HepG2 (cell line): Measurements from ENCODE around the gene MFN2. TPM values are rescaled to one million over a fixed set of nuclear protein-coding genes. Genes with fewer than 3 reads are reported as not detected.
A peak's percentile ranks its signal among the peaks of the same experiment; 100 is the strongest.

Source experiments
- ATAC-seq: fragments of 200-7000 bp; cut with Tn5 transposase; 3 replicates; pipeline ENCODE4 v1.9.1; 2020; ENCODE audit warnings: mild to moderate bottlenecking, moderate library complexity
- BruUV-seq: library from RNA; stranded (reverse); fragments of 400-500 nt; replicated peaks from 2 replicates; lab custom pipeline; 2021; lab: Mats Ljungman, UMichigan
- CTCF ChIA-PET: fragments of 300-600 bp; formaldehyde crosslinking; extraction: SDS; loops from one replicate; lab custom pipeline; 2021; ENCODE audit warnings: low total read pairs, inconsistent platforms, low intra/inter-chr PET ratio; lab: Yijun Ruan, JAX
- POLR2A ChIA-PET: fragments of 350-600 bp; sonication (Branson Sonifier 250); formaldehyde crosslinking; loops from one replicate; lab custom pipeline; 2020; ENCODE audit warnings: antibody characterized with exemption, inconsistent platforms; lab: Yijun Ruan, JAX
- DNase-seq: peaks from one replicate; pipeline ENCODE4 v3.0.0-alpha.2; 2015; ENCODE audit warnings: low spot score
- FAIRE-seq: peaks from 3 replicates; lab custom pipeline; 2011; peaks lifted over from hg19 to GRCh38; lab: Jason Lieb, UNC
- H2AFZ ChIP-seq: one replicate; pipeline ENCODE4 v1.6.1; 2011; ENCODE audit warnings: low read length, inconsistent platforms
- H3K27ac ChIP-seq: fragments of 300-600 bp; 3 replicates; pipeline ENCODE4 v1.8.0; 2011; ENCODE audit warnings: mixed run types, mild to moderate bottlenecking, mixed read lengths, low read length, inconsistent platforms; ENCODE audit not compliant: insufficient read depth; ENCODE audit errors: extremely low read length
- H3K27me3 ChIP-seq, 2 experiments: fragments of 200-600 bp in 1 of 2; 2 replicates in 1 of 2; 3 replicates in 1 of 2; pipeline versions ENCODE4 v1.6.0 to v1.8.0; 2011; ENCODE audit warnings: low read length in 2 of 2, mild to moderate bottlenecking in 2 of 2, moderate library complexity in 2 of 2, inconsistent platforms in 1 of 2; ENCODE audit not compliant: insufficient read depth in 2 of 2, control insufficient read depth in 1 of 2
- H3K36me3 ChIP-seq, 2 experiments: fragments of 200-600 bp in 1 of 2; replicated peaks in 1 of 2; 2 replicates in 1 of 2; 3 replicates in 1 of 2; pipeline versions ENCODE4 v1.5.1 to v1.8.0; 2011; ENCODE audit warnings: low read length in 2 of 2, inconsistent platforms in 1 of 2; ENCODE audit not compliant: insufficient read depth in 2 of 2, control insufficient read depth in 1 of 2
- H3K4me1 ChIP-seq: 2 replicates; pipeline ENCODE4 v1.5.1; 2012; ENCODE audit warnings: low read length, inconsistent platforms; ENCODE audit not compliant: insufficient read depth
- H3K4me2 ChIP-seq: 2 replicates; pipeline ENCODE4 v1.6.0; 2011; ENCODE audit warnings: low read depth, low read length, inconsistent platforms
- H3K4me3 ChIP-seq, 3 experiments: fragments of 200-600 bp in 1 of 3; sonication (generic), shearing (Covaris generic) in 1 of 3; replicated peaks in 1 of 3; 2 replicates each; pipeline ENCODE4 v1.5.1; 2011 to 2016; ENCODE audit warnings: low read length in 3 of 3, inconsistent platforms in 2 of 3, low read depth in 2 of 3, mild to moderate bottlenecking in 2 of 3, control low read depth in 1 of 3, mixed read lengths in 1 of 3; ENCODE audit not compliant: insufficient read depth in 1 of 3
- H3K79me2 ChIP-seq: one replicate; pipeline ENCODE4 v1.6.1; 2011; ENCODE audit warnings: low read length, inconsistent platforms; ENCODE audit not compliant: insufficient read depth
- H3K9ac ChIP-seq: 2 replicates; pipeline ENCODE4 v1.6.0; 2011; ENCODE audit warnings: mild to moderate bottlenecking, low read depth, low read length, inconsistent platforms; ENCODE audit not compliant: insufficient read depth
- H3K9me3 ChIP-seq: 2 replicates; pipeline ENCODE4 v1.5.1; 2012; ENCODE audit warnings: mild to moderate bottlenecking, low read length
- H4K20me1 ChIP-seq: 2 replicates; pipeline ENCODE4 v1.6.0; 2011; ENCODE audit warnings: inconsistent platforms, mild to moderate bottlenecking, low read length, moderate library complexity; ENCODE audit not compliant: insufficient read depth
- KLF12 ChIP-seq: sonication (generic); formaldehyde crosslinking; IDR thresholded peaks from 2 replicates; pipeline ENCODE4 v1.4.0; 2020; ENCODE audit warnings: missing genetic modification reagents, borderline replicate concordance
- RFX1 ChIP-seq: fragments of 450-650 bp; IDR thresholded peaks from 2 replicates; pipeline ENCODE4 v1.6.1; 2017
- SMAD3 ChIP-seq: sonication (generic); formaldehyde crosslinking; IDR thresholded peaks from 2 replicates; pipeline ENCODE4 v1.4.0; 2020; ENCODE audit warnings: missing genetic modification reagents
- ZNF781 ChIP-seq: sonication (generic); formaldehyde crosslinking; IDR thresholded peaks from 2 replicates; pipeline ENCODE4 v1.5.1; 2020; ENCODE audit warnings: borderline replicate concordance, mild to moderate bottlenecking, missing genetic modification reagents; ENCODE audit errors: not compliant biosample characterization
- WGBS: methylation state at CpG from one replicate; pipeline ENCODE4 v1.1.6; 2017; ENCODE audit warnings: low lambda C conversion rate; 5-methylcytosine and 5-hydroxymethylcytosine counted together
- in situ Hi-C: cut with HindIII; loops from 2 replicates; pipeline ENCODE4 v1.10.0; 2017; ENCODE audit warnings: low pct_unique_long_range_greater_than_20kb; ENCODE audit not compliant: extremely low pct_ligation_motif_present
- intact Hi-C: fragments of 100-400 bp; cut with micrococcal nuclease; formaldehyde crosslinking; loops from one replicate; pipeline ENCODE4 v1.10.0; 2022; ENCODE audit not compliant: unreplicated experiment
- polyA plus RNA-seq, 8 experiments: library from polyadenylated mRNA; depleted of rRNA in 3 of 8; stranded (reverse) in 7 of 8; unstranded in 1 of 8; fragments of >200 nt; fragmentation: Illumina TruSeq in 4 of 8; extraction: Trizol in 4 of 8; gene quantifications; 2 replicates each; pipeline versions ENCODE4 v1.2.1 to v1.2.3, GENCODE V29; 2011 to 2016; ENCODE audit warnings: low read depth in 4 of 8, missing spikeins in 1 of 8, mixed read lengths in 1 of 8; ENCODE audit not compliant: insufficient read depth in 1 of 8
- total RNA-seq, 5 experiments: library from RNA; depleted of rRNA; stranded (reverse); fragments of >200 nt; fragmentation: Illumina TruSeq; extraction: Trizol; gene quantifications; 2 replicates each; pipeline ENCODE4 v1.2.3, GENCODE V29; 2016; ENCODE audit warnings: low read depth in 1 of 5
- TF ChIP-seq, protein P1 (sequence below): IDR thresholded peaks from 2 replicates; pipeline ENCODE4 v1.6.1; 2016; ENCODE audit warnings: mild to moderate bottlenecking, missing biosample characterization, missing genetic modification reagents
- TF ChIP-seq, protein P2 (sequence below): fragments of 450-650 bp; IDR thresholded peaks from 2 replicates; pipeline ENCODE4 v1.6.1; 2017; ENCODE audit warnings: mild to moderate bottlenecking

The MFN2 gene
- total and polyA plus RNA-seq, 2 of the 13 experiments (the other 11 are each of a cell fraction or from before 2014, with no cell fraction given), result 38.7 to 60.9 TPM

DNA sequence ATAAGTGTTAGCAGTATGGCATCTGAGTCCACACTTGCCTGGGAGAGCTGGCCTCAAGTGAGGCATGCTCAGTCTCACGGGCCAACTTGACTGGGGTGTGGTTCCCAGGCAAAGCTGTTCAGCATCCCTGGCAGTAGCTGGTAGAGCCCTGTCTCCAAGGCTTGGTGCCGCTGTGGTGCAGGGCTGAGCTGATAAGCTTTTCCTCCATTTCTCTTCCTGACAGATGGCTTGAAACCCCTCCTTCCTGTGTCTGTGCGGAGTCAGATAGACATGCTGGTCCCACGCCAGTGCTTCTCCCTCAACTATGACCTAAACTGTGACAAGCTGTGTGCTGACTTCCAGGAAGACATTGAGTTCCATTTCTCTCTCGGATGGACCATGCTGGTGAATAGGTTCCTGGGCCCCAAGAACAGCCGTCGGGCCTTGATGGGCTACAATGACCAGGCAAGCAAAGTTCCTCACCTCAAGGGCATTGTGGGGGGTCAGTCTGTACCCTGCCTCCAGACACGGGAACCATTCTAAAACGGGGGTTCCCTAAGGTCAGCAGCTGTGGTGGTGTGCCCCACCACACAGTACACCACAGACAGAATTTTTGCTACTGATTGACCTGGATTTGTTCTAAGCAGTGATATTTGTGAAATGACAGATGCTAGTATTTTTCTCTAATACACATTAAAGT is 25.4 kb downstream of the MFN2 start:
- H3K4me1 ChIP-seq, result no peaks in the 10 kb centered on the region
- H3K9ac ChIP-seq, result no peak overlapping the region
- CTCF ChIA-PET, result no interaction called here
- H3K27me3 ChIP-seq, result no peaks in the 10 kb centered on the region
- FAIRE-seq, result no peak
- POLR2A ChIA-PET, result interaction anchor here (1.7 kb wide), 1 partner anchor 13 kb away, joined by 5 read pairs; the partner anchor contains the start of gene MIIP
- intact Hi-C loops, result no loop called here
- H3K9me3 ChIP-seq, result no peaks in the 10 kb centered on the region
- in situ Hi-C loops, result no loop called here
- no peak overlapping the region for H3K4me2 ChIP-seq
- no TSS peak for BruUV-seq
- no peaks in the 10 kb centered on the region for H3K79me2 ChIP-seq
- no peak overlapping the region for H3K4me3 ChIP-seq
- WGBS, result 100% methylated on average over 6 of the region's 9 CpGs
- no peak overlapping the region for H3K27ac ChIP-seq
- no peak for DNase-seq
- peaks cover 42 to 78% of the 10 kb centered on the region in 2 experiments for H3K36me3 ChIP-seq
- TF ChIP-seq, protein P1, sequence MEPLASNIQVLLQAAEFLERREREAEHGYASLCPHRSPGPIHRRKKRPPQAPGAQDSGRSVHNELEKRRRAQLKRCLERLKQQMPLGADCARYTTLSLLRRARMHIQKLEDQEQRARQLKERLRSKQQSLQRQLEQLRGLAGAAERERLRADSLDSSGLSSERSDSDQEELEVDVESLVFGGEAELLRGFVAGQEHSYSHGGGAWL (CRISPR knock-in tag), result no peak
- TF ChIP-seq ZNF781 (no peak), KLF12 (CRISPR knock-in tag) (no peak)
- ATAC-seq, result no peak
- no peaks in the 10 kb centered on the region for H4K20me1 ChIP-seq
- H2AFZ ChIP-seq, result no peak overlapping the region

DNA sequence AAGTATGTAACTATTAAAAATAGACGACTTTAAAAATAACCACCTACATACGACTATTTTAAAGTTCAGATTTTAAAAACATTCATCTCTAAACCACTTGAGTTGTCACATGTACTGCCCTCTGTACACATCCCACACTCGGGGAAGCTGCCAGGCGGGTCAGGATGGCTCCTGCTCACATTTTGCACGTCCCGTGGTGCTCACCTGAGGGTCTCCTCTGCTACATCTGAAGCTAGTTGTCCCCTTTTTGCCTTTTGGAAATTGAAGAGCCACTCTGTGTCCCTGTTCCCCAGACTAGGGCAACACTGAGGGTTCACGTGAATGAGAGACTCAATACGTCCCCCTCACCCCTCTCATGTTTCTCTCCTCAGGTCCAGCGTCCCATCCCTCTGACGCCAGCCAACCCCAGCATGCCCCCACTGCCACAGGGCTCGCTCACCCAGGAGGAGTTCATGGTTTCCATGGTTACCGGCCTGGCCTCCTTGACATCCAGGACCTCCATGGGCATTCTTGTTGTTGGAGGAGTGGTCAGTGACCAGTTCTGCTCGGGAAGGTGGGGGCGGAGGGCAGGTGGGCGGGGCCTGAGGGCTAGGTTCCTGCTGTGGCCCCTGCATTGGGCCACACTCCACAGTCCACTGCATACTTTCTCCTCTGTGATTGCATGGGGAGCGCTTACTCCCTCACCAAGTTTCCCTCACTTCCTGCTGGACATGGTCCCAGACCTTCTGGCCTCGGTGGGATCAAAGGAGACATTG is 26.1 kb downstream of the MFN2 start:
- CTCF ChIA-PET, result no interaction called here
- H3K9me3 ChIP-seq, result no peaks in the 10 kb centered on the region
- in situ Hi-C loops (no loop called here), intact Hi-C loops (no loop called here)
- BruUV-seq, result no TSS peak
- H3K79me2 ChIP-seq, result no peaks in the 10 kb centered on the region
- H3K36me3 ChIP-seq, result peaks cover 45 to 80% of the 10 kb centered on the region in 2 experiments
- no peaks in the 10 kb centered on the region for H4K20me1 ChIP-seq
- no peaks in the 10 kb centered on the region for H3K4me1 ChIP-seq
- WGBS, result 93% methylated on average over 14 of the region's 17 CpGs
- DNase-seq, result no peak
- H3K27ac ChIP-seq, result no peak overlapping the region
- TF ChIP-seq SMAD3 (CRISPR knock-in tag) (no peak), RFX1 (peak; percentile 30; the same call in 1 of the 2 replicates)
- TF ChIP-seq, protein P2, sequence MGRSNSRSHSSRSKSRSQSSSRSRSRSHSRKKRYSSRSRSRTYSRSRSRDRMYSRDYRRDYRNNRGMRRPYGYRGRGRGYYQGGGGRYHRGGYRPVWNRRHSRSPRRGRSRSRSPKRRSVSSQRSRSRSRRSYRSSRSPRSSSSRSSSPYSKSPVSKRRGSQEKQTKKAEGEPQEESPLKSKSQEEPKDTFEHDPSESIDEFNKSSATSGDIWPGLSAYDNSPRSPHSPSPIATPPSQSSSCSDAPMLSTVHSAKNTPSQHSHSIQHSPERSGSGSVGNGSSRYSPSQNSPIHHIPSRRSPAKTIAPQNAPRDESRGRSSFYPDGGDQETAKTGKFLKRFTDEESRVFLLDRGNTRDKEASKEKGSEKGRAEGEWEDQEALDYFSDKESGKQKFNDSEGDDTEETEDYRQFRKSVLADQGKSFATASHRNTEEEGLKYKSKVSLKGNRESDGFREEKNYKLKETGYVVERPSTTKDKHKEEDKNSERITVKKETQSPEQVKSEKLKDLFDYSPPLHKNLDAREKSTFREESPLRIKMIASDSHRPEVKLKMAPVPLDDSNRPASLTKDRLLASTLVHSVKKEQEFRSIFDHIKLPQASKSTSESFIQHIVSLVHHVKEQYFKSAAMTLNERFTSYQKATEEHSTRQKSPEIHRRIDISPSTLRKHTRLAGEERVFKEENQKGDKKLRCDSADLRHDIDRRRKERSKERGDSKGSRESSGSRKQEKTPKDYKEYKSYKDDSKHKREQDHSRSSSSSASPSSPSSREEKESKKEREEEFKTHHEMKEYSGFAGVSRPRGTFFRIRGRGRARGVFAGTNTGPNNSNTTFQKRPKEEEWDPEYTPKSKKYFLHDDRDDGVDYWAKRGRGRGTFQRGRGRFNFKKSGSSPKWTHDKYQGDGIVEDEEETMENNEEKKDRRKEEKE, result no peak
- FAIRE-seq, result no peak
- ATAC-seq, result no peak
- no peak overlapping the region for H3K4me3 ChIP-seq
- H3K27me3 ChIP-seq, result no peaks in the 10 kb centered on the region
- no peak overlapping the region for H3K9ac ChIP-seq
- POLR2A ChIA-PET, result interaction anchor here (1.1 kb wide), 1 partner anchor 13 kb away, joined by 3 read pairs; the partner anchor contains the start of gene MIIP
- no peak overlapping the region for H2AFZ ChIP-seq
- H3K4me2 ChIP-seq, result no peak overlapping the region
